Stimulated activated effector memory CD8-positive, alpha-beta T cell treated with anti-CD3 and anti-CD28 coated beads, Interleukin-12 subunit alpha, Interleukin-12 subunit beta, amount 100 ng/mL, for 72 hours (primary cell): ENCODE measurements around the gene PPP1R8.

Source experiments
- ATAC-seq: fragments of 150-1000 bp; cut with Tn5 transposase; 2 replicates; pipeline ENCODE4 v1.10.0; 2021
- DNase-seq, 2 donors: peaks; one replicate each; pipeline ENCODE4 v3.0.0; 2021 to 2022; ENCODE audit warnings: low spot score in 2 of 2
- H3K27ac Mint-ChIP-seq: one replicate; pipeline ENCODE4 v1.8.0; 2022; ENCODE audit warnings: mild to moderate bottlenecking, mixed read lengths
- H3K36me3 Mint-ChIP-seq: one replicate; pipeline ENCODE4 v1.8.0; 2022; ENCODE audit warnings: mild to moderate bottlenecking, mixed read lengths
- H3K4me1 Mint-ChIP-seq: one replicate; pipeline ENCODE4 v1.8.0; 2022; ENCODE audit warnings: mixed read lengths
- H3K4me3 Mint-ChIP-seq: one replicate; pipeline ENCODE4 v1.8.0; 2022; ENCODE audit warnings: mild to moderate bottlenecking, mixed read lengths
- H3K9me3 Mint-ChIP-seq: one replicate; pipeline ENCODE4 v1.8.0; 2022; ENCODE audit warnings: mixed read lengths

Gene PPP1R8

DNA sequence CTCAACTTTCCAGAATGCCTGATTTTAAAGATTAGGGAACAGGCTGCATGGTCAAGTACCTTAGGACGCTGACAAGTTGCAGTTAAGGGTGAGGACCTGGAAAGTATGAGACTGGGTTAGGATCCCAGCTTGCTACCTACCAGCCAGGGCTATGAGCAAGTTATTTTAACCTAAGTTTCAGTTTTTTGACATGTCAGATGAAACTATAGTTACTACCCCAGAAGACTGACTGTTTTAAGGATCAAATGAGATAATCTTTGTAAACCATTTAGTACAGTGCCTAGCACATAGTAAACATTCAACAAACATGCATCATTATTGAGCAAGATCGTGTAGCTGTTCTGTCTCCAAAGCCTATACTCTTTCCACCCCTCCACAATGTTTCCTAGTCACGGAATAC lies 56.2 kb downstream of the PPP1R8 start:
- ATAC-seq: peak; percentile 66
- H3K36me3 Mint-ChIP-seq: peaks cover 73% of the 10 kb centered on the region

DNA sequence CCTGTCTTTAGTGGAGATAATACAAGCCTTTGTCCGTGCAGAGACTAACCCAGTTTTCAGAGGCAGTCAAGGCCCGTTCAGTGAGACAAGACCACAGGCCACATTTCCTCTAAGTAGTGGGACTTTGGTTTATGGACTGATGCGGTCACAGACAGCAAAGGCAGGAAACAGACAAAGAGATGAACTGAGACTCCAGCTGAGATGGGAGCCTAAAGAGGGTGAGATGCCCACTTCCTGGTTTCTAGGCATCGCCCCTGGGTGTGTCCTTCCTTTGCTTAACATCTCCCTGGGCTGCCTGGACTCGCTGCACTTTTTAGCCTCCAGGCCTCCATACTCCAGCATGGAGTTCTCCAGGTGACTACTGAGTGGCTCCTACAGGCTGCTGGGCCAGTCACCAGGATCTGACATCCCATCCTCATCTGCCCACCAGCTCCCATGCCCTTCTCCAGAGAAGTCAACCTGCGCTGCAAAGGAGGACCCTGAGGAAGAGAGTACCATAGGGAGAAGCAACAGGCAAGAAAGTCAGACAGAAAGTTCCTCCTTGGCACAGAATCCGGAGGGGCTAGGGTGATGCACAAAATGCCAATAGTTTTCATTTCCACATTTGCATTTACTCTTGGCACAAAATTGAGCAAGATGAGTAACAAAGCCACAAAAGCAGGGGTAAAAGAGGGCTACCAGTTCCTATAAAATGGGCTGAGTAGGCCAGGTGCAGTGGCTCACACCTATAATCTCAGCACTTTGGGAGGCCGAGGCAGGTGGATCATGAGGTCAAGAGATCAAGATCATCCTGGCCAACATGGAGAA lies 56.8 kb downstream of the PPP1R8 start:
- Mint-ChIP-seq H3K27ac (peak overlapping the region; percentile 88), H3K36me3 (peaks cover 76% of the 10 kb centered on the region)

More for the DNA sequence above, 56.2 kb downstream of the PPP1R8 start:
- Mint-ChIP-seq H3K27ac (peak overlapping the region; percentile 88), H3K4me3 (peak overlapping the region; percentile 53), H3K9me3 (no peaks in the 10 kb centered on the region), H3K4me1 (peaks cover 55% of the 10 kb centered on the region)
- no peak for DNase-seq

DNA sequence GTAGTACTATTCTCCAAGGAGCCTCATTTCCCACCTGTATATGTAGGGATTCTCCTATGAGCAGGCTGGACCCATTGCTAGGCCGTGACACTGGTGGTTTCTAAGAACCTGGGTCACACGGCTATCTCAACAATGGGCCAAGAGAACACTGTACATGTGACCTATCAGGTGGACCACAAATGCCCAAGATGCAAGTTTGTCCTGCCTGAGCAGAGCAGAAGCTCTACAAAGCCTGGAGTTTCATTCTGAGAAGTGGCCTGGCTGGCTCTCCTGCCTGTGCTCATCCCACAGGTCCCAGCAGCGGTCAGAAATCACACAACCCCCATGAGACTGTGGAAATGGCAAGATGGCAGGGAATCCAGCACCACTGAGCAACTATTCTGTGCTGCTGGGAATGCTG lies 58.9 kb downstream of the PPP1R8 start:
- no peak for ATAC-seq
- DNase-seq: no peak
- Mint-ChIP-seq H3K4me1 (peaks cover 52% of the 10 kb centered on the region), H3K36me3 (peaks cover 93% of the 10 kb centered on the region), H3K4me3 (no peak overlapping the region), H3K27ac (no peak overlapping the region), H3K9me3 (no peaks in the 10 kb centered on the region)

More for the DNA sequence above, 56.8 kb downstream of the PPP1R8 start:
- ATAC-seq (peak; percentile 55), DNase-seq (no peak)
- Mint-ChIP-seq H3K4me3 (peak overlapping the region; percentile 53), H3K9me3 (no peaks in the 10 kb centered on the region), H3K4me1 (peaks cover 61% of the 10 kb centered on the region)

DNA sequence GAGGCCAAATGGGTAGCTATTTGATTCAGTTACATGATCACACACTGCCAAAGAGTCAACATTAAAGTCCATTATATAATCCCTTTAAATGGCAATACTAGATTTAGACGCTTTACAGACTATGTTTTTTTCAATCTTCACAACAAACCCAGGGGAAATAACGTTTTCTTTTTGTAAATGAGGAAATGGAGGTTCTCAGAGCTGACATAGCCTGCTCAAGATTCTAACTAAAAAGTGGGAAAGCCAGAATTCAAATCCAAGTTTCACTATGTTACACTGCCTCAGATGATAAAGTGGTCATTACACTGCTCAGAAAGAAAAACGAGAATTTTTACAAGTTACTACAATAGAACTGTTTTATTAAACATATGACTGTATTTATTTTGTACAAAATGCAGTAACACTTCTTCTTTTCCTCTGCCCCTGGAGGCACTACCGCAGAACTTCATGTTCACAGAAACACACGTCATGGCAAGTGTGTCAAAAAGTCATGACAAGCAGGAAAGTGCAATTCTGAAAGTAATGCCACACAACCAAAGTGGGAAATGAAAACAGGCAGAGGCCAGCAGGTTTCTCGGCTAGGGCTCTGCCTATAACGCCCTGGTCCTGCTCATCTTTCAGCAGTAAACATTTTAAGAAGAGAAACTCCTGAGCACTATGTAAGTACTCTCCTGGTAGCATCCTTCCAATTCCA lies 60.8 kb downstream of the PPP1R8 start:
- Mint-ChIP-seq H3K27ac (peak overlapping the region; percentile 85), H3K4me3 (peak overlapping the region; percentile 36), H3K4me1 (peaks cover 40% of the 10 kb centered on the region), H3K36me3 (peaks cover 99% of the 10 kb centered on the region), H3K9me3 (no peaks in the 10 kb centered on the region)
- DNase-seq: peak in 1 of 2 donors; percentile 75
- peak; percentile 77 for ATAC-seq

DNA sequence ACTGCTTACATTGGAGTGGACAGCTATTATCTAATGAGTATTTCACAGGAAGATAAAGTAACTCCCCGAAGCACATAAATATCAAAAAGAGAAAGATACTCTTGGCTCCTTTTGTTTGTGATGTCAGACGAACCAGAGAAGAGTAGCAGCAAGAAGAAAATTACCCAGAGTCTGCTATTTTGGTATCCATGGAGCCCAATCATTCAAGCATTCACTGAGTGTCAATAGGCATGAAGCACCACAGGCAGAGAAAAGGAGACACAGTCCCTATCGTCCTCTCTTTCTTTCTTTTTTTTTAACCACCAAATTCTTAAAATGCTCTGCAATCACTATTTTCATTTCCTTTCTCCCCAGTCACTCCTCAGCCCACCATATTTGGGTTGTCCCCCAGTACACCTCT lies 63.9 kb downstream of the PPP1R8 start:
- H3K4me3 Mint-ChIP-seq: no peak overlapping the region
- no peaks in the 10 kb centered on the region for H3K9me3 Mint-ChIP-seq
- ATAC-seq: no peak
- H3K27ac Mint-ChIP-seq: peak overlapping the region; percentile 19
- DNase-seq: no peak
- H3K4me1 Mint-ChIP-seq: peaks cover 25% of the 10 kb centered on the region
- H3K36me3 Mint-ChIP-seq: peaks cover 100% of the 10 kb centered on the region
